ENCODE results near the gene SIGLEC12.
"Not testable (repeated sequence)": the region's sequence is repeated elsewhere in the genome, so short reads cannot be mapped to it uniquely, and the experiment has no call there.

SIGLEC12 gene

GRCh38 chr19:51485960-51486660 is 15.5 kb downstream of the SIGLEC12 start:
- no peak for DNase-seq

GRCh38 chr19:51480590-51480989 is 21.0 kb downstream of the SIGLEC12 start:
- no peak for DNase-seq

- no peak for DNase-seq
Measured at GRCh38 chr19:51479531-51480331, 21.9 kb downstream of the SIGLEC12 start.

- DNase-seq, result no peak
Measured at GRCh38 chr19:51478381-51479234, 23.0 kb downstream of the SIGLEC12 start, which contains the start of gene CEACAM18. TSS of gene CEACAM18 (plus strand) at chr19:51478539.

- DNase-seq, result no peak
Measured at GRCh38 chr19:51477344-51477743, 24.3 kb downstream of the SIGLEC12 start.

GRCh38 chr19:51476164-51476563 is 25.4 kb downstream of the SIGLEC12 start:
- no peak for DNase-seq

- peak in 40 of 51 donors; percentile 3 to 88 (median 38) for DNase-seq
Measured at GRCh38 chr19:51473009-51473707, 28.4 kb downstream of the SIGLEC12 start.

GRCh38 chr19:51472607-51473006 is 29.0 kb downstream of the SIGLEC12 start:
- DNase-seq, result no peak

- DNase-seq, result no peak
Measured at GRCh38 chr19:51471527-51471926, 30.1 kb downstream of the SIGLEC12 start.

- no peak for DNase-seq
Measured at GRCh38 chr19:51470966-51471365, 30.6 kb downstream of the SIGLEC12 start.

GRCh38 chr19:51469629-51470028 is 32.0 kb downstream of the SIGLEC12 start:
- no peak for DNase-seq

GRCh38 chr19:51469162-51469561 is 32.4 kb downstream of the SIGLEC12 start:
- no peak for DNase-seq

- DNase-seq, result no peak
Measured at GRCh38 chr19:51468545-51468920, 33.1 kb downstream of the SIGLEC12 start.

- no peak for DNase-seq
Measured at GRCh38 chr19:51467864-51468544, 33.6 kb downstream of the SIGLEC12 start.

- no peak for DNase-seq
Measured at GRCh38 chr19:51466723-51467122, 34.9 kb downstream of the SIGLEC12 start.

- not testable (repeated sequence) for DNase-seq
Measured at GRCh38 chr19:51463976-51464581, 37.5 kb downstream of the SIGLEC12 start.

GRCh38 chr19:51462681-51463080 is 38.9 kb downstream of the SIGLEC12 start:
- no peak for DNase-seq

- no peak for DNase-seq
Measured at GRCh38 chr19:51462276-51462675, 39.3 kb downstream of the SIGLEC12 start.

GRCh38 chr19:51461723-51462161 is 39.9 kb downstream of the SIGLEC12 start:
- DNase-seq, result peak in 11 of 51 donors; percentile 10 to 36 (median 21)
